GM23338 (cell line): Measurements from ENCODE around the gene BABAM1. TPM values are rescaled to one million over a fixed set of nuclear protein-coding genes. Genes with fewer than 3 reads are reported as not detected.

Experiments used
- ATAC-seq: fragments of 200-7000 bp; cut with Tn5 transposase; 3 replicates; pipeline ENCODE4 v1.9.1; 2020
- DNase-seq: peaks from one replicate; pipeline ENCODE4 v3.0.0-alpha.2; 2015; ENCODE audit warnings: low spot score
- H2AFZ ChIP-seq: fragments of 200-600 bp; sonication (generic); 2 replicates; pipeline ENCODE4 v1.8.0; 2016; ENCODE audit warnings: antibody characterized with exemption, mild to moderate bottlenecking, moderate library complexity
- H3F3A ChIP-seq: fragments of 200-600 bp; sonication (generic); replicated peaks from 2 replicates; pipeline ENCODE4 v1.8.0; 2017; ENCODE audit warnings: antibody characterized with exemption, mixed run types, low read depth
- H3K27ac ChIP-seq: fragments of 200-600 bp; sonication (generic); 2 replicates; pipeline ENCODE4 v1.6.1; 2016; ENCODE audit warnings: low read depth
- H3K27me3 ChIP-seq: fragments of 200-600 bp; sonication (generic); 2 replicates; pipeline ENCODE4 v1.8.0; 2016; ENCODE audit warnings: mild to moderate bottlenecking, mixed run types, moderate library complexity; ENCODE audit not compliant: insufficient read depth
- H3K36me3 ChIP-seq: fragments of 200-600 bp; sonication (generic); 2 replicates; pipeline ENCODE4 v1.8.0; 2016; ENCODE audit warnings: mild to moderate bottlenecking; ENCODE audit not compliant: insufficient read depth
- H3K4me1 ChIP-seq: fragments of 200-600 bp; sonication (generic); 2 replicates; pipeline ENCODE4 v1.8.0; 2016; ENCODE audit warnings: mild to moderate bottlenecking, moderate library complexity; ENCODE audit not compliant: insufficient read depth
- H3K4me2 ChIP-seq: fragments of 200-600 bp; sonication (generic); 2 replicates; pipeline ENCODE4 v1.7.1; 2017; ENCODE audit warnings: mixed run types
- H3K4me3 ChIP-seq: fragments of 200-600 bp; sonication (generic); 2 replicates; pipeline ENCODE4 v1.6.1; 2016; ENCODE audit warnings: mixed run types
- H3K79me2 ChIP-seq: fragments of 200-600 bp; sonication (generic); replicated peaks from 2 replicates; pipeline ENCODE4 v1.8.0; 2017; ENCODE audit warnings: mild to moderate bottlenecking; ENCODE audit not compliant: insufficient read depth
- H3K9me2 ChIP-seq: fragments of 200-600 bp; sonication (generic); 2 replicates; pipeline ENCODE4 v1.8.0; 2017; ENCODE audit not compliant: insufficient read depth
- H4K20me1 ChIP-seq: fragments of 200-600 bp; sonication (generic); replicated peaks from 2 replicates; pipeline ENCODE4 v1.8.0; 2017; ENCODE audit warnings: mild to moderate bottlenecking; ENCODE audit not compliant: insufficient read depth
- H3K27ac Mint-ChIP-seq: 2 replicates; pipeline ENCODE4 v1.8.0; 2020; ENCODE audit warnings: inconsistent platforms, mild to moderate bottlenecking, moderate library complexity, mixed read lengths
- H3K27me3 Mint-ChIP-seq: 3 replicates; pipeline ENCODE4 v1.8.0; 2022; ENCODE audit warnings: low read depth, mild to moderate bottlenecking, moderate library complexity, mixed read lengths, inconsistent platforms; ENCODE audit not compliant: insufficient read depth, poor library complexity
- H3K36me3 Mint-ChIP-seq: 3 replicates; pipeline ENCODE4 v1.8.0; 2021; ENCODE audit warnings: low read depth, mild to moderate bottlenecking, inconsistent platforms, moderate library complexity, mixed read lengths
- H3K4me1 Mint-ChIP-seq: 3 replicates; pipeline ENCODE4 v1.8.0; 2020; ENCODE audit warnings: mild to moderate bottlenecking, inconsistent platforms, mixed read lengths
- H3K4me3 Mint-ChIP-seq: 3 replicates; pipeline ENCODE4 v1.8.0; 2021; ENCODE audit warnings: moderate library complexity, mild to moderate bottlenecking, inconsistent platforms, mixed read lengths
- H3K9me3 Mint-ChIP-seq: 3 replicates; pipeline ENCODE4 v1.8.0; 2020; ENCODE audit warnings: moderate library complexity, mild to moderate bottlenecking, inconsistent platforms, mixed read lengths
- EZH2 ChIP-seq: fragments of 200-600 bp; sonication (generic); IDR thresholded peaks from one replicate; pipeline ENCODE4 v1.8.0; 2017; ENCODE audit warnings: antibody characterized with exemption, mild to moderate bottlenecking, low read depth; ENCODE audit not compliant: unreplicated experiment
- ZNF331 ChIP-seq: fragments of 250-450 bp; sonication (Bioruptor Pico); IDR thresholded peaks from 2 replicates; pipeline ENCODE4 v1.5.0; 2020; ENCODE audit warnings: low read depth, mild to moderate bottlenecking, moderate library complexity
- polyA plus RNA-seq: library from polyadenylated mRNA; unstranded; fragments of >200 nt; fragmentation: Nextera tagmentation; extraction: Ambion mirVana; gene quantifications from 2 replicates; pipeline ENCODE4 v1.2.1, GENCODE V29; 2016
- total RNA-seq: library from RNA; depleted of rRNA; stranded (reverse); fragments of >200 nt; shearing (Covaris generic); gene quantifications from 2 replicates; pipeline ENCODE4 v1.2.3, GENCODE V29; 2014
- TF ChIP-seq, protein P1 (sequence below), 2 experiments: fragments of 200-600 bp in 1 of 2; sonication (generic) in 1 of 2; conservative IDR thresholded peaks; 2 replicates each; pipeline versions ENCODE4 v1.5.1 to v1.6.1; 2016 to 2017; ENCODE audit warnings: antibody characterized with exemption in 2 of 2, low read depth in 2 of 2, mild to moderate bottlenecking in 2 of 2, moderate library complexity in 1 of 2
- TF ChIP-seq, protein P2 (sequence below): fragments of 250-450 bp; sonication (Bioruptor Pico); IDR thresholded peaks from 2 replicates; pipeline ENCODE4 v1.5.0; 2020; ENCODE audit warnings: mild to moderate bottlenecking, moderate library complexity

The BABAM1 gene
- total and polyA plus RNA-seq, 2 experiments from 2014 or later, result 78.1 to 95.0 TPM

DNA sequence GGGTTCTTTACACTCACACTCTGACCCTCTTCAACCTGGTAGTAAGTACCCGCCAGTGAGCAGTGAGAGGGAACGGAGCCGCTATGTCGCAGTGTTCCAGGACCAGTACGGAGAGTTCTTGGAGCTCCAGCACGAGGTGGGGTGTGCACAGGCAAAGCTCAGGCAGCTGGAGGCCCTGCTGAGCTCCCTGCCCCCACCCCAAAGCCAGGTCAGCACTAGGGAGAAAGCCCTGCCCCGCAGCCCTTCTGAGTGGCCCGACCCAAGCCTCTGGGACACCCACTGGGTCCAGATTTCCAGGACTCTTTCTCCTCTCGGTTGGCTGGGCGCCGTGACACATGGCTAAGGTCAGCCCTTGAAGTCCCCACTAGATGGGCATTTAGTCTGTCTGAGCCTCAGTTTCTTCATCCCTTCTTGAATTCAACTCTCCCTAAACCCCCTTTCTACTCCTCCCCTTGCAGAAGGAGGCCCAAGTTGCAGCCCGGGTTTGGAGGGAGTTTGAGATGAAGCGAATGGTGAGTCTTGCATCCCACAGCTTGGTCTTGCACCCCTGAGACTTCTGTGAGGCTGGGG is 39.4 kb upstream of the BABAM1 start:
- DNase-seq, result peak; percentile 30
- H3K4me3 Mint-ChIP-seq, result peak overlapping the region; percentile 83; the same call in 2 of the 3 replicates

More for the DNA sequence above, 39.4 kb upstream of the BABAM1 start:
- peaks cover 13% of the 10 kb centered on the region; the same call in 2 of the 3 replicates for H3K4me1 Mint-ChIP-seq
- H3K27me3 ChIP-seq, result no peaks in the 10 kb centered on the region
- peaks cover 6% of the 10 kb centered on the region; the same call in 1 of the 2 replicates for H3K36me3 ChIP-seq
- H3K27ac ChIP-seq, result no peak overlapping the region
- H3K4me3 ChIP-seq, result 0 out of 2 replicates have a peak overlapping the region, but pooled peaks have one; percentile 92
- no peak overlapping the region for H3K27ac Mint-ChIP-seq
- H3K9me2 ChIP-seq, result no peaks in the 10 kb centered on the region
- ATAC-seq, result no peak
- H4K20me1 ChIP-seq, result peaks cover 9% of the 10 kb centered on the region
- no peak overlapping the region for H2AFZ ChIP-seq
- H3K4me2 ChIP-seq, result 0 out of 2 replicates have a peak overlapping the region, but pooled peaks have one; percentile 38
- H3K36me3 Mint-ChIP-seq, result peaks cover 34% of the 10 kb centered on the region
- H3K27me3 Mint-ChIP-seq, result peaks cover 17% of the 10 kb centered on the region
- H3F3A ChIP-seq, result peaks cover 28% of the 10 kb centered on the region
- no peaks in the 10 kb centered on the region for H3K9me3 Mint-ChIP-seq
- peaks cover 16% of the 10 kb centered on the region for H3K79me2 ChIP-seq
- H3K4me1 ChIP-seq, result no peaks in the 10 kb centered on the region; the same call in 1 of the 2 replicates
- TF ChIP-seq, protein P1, sequence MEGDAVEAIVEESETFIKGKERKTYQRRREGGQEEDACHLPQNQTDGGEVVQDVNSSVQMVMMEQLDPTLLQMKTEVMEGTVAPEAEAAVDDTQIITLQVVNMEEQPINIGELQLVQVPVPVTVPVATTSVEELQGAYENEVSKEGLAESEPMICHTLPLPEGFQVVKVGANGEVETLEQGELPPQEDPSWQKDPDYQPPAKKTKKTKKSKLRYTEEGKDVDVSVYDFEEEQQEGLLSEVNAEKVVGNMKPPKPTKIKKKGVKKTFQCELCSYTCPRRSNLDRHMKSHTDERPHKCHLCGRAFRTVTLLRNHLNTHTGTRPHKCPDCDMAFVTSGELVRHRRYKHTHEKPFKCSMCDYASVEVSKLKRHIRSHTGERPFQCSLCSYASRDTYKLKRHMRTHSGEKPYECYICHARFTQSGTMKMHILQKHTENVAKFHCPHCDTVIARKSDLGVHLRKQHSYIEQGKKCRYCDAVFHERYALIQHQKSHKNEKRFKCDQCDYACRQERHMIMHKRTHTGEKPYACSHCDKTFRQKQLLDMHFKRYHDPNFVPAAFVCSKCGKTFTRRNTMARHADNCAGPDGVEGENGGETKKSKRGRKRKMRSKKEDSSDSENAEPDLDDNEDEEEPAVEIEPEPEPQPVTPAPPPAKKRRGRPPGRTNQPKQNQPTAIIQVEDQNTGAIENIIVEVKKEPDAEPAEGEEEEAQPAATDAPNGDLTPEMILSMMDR (conservative IDR thresholded peaks at IDR 0.05; ENCODE audit: low read depth in 2 of 2), result no peak
- TF ChIP-seq, protein P2, sequence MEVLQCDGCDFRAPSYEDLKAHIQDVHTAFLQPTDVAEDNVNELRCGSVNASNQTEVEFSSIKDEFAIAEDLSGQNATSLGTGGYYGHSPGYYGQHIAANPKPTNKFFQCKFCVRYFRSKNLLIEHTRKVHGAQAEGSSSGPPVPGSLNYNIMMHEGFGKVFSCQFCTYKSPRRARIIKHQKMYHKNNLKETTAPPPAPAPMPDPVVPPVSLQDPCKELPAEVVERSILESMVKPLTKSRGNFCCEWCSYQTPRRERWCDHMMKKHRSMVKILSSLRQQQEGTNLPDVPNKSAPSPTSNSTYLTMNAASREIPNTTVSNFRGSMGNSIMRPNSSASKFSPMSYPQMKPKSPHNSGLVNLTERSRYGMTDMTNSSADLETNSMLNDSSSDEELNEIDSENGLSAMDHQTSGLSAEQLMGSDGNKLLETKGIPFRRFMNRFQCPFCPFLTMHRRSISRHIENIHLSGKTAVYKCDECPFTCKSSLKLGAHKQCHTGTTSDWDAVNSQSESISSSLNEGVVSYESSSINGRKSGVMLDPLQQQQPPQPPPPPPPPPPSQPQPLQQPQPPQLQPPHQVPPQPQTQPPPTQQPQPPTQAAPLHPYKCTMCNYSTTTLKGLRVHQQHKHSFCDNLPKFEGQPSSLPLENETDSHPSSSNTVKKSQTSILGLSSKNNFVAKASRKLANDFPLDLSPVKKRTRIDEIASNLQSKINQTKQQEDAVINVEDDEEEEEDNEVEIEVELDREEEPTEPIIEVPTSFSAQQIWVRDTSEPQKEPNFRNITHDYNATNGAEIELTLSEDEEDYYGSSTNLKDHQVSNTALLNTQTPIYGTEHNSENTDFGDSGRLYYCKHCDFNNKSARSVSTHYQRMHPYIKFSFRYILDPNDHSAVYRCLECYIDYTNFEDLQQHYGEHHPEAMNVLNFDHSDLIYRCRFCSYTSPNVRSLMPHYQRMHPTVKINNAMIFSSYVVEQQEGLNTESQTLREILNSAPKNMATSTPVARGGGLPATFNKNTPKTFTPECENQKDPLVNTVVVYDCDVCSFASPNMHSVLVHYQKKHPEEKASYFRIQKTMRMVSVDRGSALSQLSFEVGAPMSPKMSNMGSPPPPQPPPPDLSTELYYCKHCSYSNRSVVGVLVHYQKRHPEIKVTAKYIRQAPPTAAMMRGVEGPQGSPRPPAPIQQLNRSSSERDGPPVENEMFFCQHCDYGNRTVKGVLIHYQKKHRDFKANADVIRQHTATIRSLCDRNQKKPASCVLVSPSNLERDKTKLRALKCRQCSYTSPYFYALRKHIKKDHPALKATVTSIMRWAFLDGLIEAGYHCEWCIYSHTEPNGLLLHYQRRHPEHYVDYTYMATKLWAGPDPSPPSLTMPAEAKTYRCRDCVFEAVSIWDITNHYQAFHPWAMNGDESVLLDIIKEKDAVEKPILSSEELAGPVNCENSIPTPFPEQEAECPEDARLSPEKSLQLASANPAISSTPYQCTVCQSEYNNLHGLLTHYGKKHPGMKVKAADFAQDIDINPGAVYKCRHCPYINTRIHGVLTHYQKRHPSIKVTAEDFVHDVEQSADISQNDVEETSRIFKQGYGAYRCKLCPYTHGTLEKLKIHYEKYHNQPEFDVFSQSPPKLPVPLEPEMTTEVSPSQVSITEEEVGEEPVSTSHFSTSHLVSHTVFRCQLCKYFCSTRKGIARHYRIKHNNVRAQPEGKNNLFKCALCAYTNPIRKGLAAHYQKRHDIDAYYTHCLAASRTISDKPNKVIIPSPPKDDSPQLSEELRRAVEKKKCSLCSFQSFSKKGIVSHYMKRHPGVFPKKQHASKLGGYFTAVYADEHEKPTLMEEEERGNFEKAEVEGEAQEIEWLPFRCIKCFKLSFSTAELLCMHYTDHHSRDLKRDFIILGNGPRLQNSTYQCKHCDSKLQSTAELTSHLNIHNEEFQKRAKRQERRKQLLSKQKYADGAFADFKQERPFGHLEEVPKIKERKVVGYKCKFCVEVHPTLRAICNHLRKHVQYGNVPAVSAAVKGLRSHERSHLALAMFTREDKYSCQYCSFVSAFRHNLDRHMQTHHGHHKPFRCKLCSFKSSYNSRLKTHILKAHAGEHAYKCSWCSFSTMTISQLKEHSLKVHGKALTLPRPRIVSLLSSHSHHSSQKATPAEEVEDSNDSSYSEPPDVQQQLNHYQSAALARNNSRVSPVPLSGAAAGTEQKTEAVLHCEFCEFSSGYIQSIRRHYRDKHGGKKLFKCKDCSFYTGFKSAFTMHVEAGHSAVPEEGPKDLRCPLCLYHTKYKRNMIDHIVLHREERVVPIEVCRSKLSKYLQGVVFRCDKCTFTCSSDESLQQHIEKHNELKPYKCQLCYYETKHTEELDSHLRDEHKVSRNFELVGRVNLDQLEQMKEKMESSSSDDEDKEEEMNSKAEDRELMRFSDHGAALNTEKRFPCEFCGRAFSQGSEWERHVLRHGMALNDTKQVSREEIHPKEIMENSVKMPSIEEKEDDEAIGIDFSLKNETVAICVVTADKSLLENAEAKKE (CRISPR knock-in tag), result no peak
- TF ChIP-seq EZH2 (no peak), ZNF331 (CRISPR knock-in tag) (no peak)
